Heart left ventricle (tissue), 13 donors: ENCODE measurements around the gene SASH3.

Experiments used
- POLR2A ChIP-seq, 2 donors: fragments of 450-650 bp; IDR thresholded peaks; one replicate each; pipeline ENCODE4 v1.6.1; 2017; ENCODE audit warnings: antibody characterized with exemption in 2 of 2, mild to moderate bottlenecking in 2 of 2, moderate library complexity in 2 of 2
- TF ChIP-seq, protein P1 (sequence below), 12 donors: fragments of 200-600 bp; sonication (generic) in 4 of 12; IDR thresholded peaks; one replicate each; pipeline versions ENCODE4 v1.5.0 to v1.8.0; 2018 to 2022; ENCODE audit warnings: antibody characterized with exemption in 12 of 12, mild to moderate bottlenecking in 5 of 12
- donor health status: ischemic (EF 13 %, LVEDD 7.1; RV severe dilation, severe dysfunction).
- donor health status: DM: no; HTN: yes; CAD: no.
- donor health status: DM: no; HTN: no; CAD: no.
- donor health status: ischemic (EF 25% LVEDD 6.9; RV normal size, moderate dysfunction).
- donor health status: ischemic (EF 25% LVEDD 5.7; RV mildly dilated, moderate dysfunction).
- donor health status: ischemic (EF 35%, LVEDD 5.7; RV mildly dilated, moderate dysfunction).
- donor health status: nonischemic (EF 11% LVEDD 7.7; RV severe dilation, severe dysfunction).
- donor health status: DM: yes; HTN: yes; CAD: no.
- donor health status: PGD.
- donor health status: ischemic (EF 29% LVEDD 5.4; RV normal size, mild dysfunction).
- donor health status: nonischemic (EF 23%, LVEDD 6.1; RV moderate dilation, normal function).

DNA sequence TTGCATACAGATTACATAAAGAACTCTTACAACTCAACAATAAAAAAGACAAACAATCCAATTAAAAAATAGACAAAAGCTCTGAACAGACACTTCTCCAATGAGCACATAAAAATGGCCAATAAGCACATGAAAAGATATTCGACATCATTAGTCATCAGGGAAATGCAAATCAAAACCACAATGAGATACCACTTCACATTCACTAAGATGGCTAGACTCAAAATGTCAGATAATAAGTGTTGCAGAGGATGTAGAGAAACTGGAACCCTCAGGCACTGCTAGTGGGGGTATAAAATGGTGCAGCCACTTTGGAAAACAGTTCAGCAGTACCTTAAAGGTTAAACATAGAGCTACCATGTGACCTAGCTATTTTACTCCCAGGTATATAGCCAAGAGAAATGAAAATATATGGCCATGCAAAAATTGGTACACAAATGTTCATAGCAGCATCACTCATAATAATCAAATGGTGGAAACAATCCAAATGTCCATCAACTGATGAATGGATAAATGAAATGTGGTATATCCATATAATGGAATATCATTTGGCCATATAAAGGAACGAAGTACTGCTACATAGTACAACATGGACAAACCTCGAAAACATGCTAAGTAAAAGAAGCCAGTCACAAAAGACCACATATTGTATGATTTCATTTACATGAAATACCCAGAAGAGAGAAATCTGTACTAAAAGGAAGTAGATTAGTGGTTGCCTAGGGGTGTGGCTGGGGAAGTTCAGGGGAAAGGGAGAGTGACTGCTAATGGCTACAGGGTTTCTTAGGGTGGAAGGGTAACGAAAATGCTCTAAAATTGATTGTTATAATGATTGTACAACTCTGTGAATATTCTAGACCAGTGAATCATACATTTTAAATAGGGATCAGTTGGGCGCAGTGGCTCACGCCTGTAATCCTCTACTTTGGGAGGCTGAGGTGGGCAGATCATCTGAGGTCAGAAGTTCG, 29.4 kb downstream of the SASH3 start:
- TF ChIP-seq, protein P1, sequence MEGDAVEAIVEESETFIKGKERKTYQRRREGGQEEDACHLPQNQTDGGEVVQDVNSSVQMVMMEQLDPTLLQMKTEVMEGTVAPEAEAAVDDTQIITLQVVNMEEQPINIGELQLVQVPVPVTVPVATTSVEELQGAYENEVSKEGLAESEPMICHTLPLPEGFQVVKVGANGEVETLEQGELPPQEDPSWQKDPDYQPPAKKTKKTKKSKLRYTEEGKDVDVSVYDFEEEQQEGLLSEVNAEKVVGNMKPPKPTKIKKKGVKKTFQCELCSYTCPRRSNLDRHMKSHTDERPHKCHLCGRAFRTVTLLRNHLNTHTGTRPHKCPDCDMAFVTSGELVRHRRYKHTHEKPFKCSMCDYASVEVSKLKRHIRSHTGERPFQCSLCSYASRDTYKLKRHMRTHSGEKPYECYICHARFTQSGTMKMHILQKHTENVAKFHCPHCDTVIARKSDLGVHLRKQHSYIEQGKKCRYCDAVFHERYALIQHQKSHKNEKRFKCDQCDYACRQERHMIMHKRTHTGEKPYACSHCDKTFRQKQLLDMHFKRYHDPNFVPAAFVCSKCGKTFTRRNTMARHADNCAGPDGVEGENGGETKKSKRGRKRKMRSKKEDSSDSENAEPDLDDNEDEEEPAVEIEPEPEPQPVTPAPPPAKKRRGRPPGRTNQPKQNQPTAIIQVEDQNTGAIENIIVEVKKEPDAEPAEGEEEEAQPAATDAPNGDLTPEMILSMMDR (IDR thresholded peaks at IDR 0.05) = no peak
- TF ChIP-seq POLR2A (IDR thresholded peaks at IDR 0.05) = no peak
